ENCODE results near the gene ATF7IP.

Gene ATF7IP

GRCh38 chr12:14452865-14453264 is 87.4 kb downstream of the ATF7IP start:
- no peaks in the 10 kb centered on the region for H3K9me3 ChIP-seq (ENCODE audit: low read length)
- no peaks in the 10 kb centered on the region for H3K4me1 ChIP-seq (ENCODE audit: insufficient read depth, low read length)
- no peak overlapping the region for H3K9ac ChIP-seq (ENCODE audit: low read length)
- no peak overlapping the region for H3K27ac ChIP-seq (ENCODE audit: low read depth, low read length)
- H3K36me3 ChIP-seq (ENCODE audit: insufficient read depth, low read length): peaks cover 34% of the 10 kb centered on the region
- H3K27me3 ChIP-seq (ENCODE audit: control insufficient read depth in 1 of 2, insufficient read depth in 2 of 2, low read length in 2 of 2): no peaks in the 10 kb centered on the region
- no peak overlapping the region for H3K4me3 ChIP-seq (ENCODE audit: low read depth in 1 of 2, low read length in 2 of 2)

- Histone ChIP-seq H3K27ac (ENCODE audit: low read depth, low read length) (no peak overlapping the region), H3K36me3 (ENCODE audit: insufficient read depth, low read length) (peaks cover 25% of the 10 kb centered on the region), H3K27me3 (ENCODE audit: control insufficient read depth in 1 of 2, insufficient read depth in 2 of 2, low read length in 2 of 2) (no peaks in the 10 kb centered on the region), H3K4me3 (ENCODE audit: low read depth in 1 of 2, low read length in 2 of 2) (no peak overlapping the region), H3K9me3 (ENCODE audit: low read length) (no peaks in the 10 kb centered on the region), H3K4me1 (ENCODE audit: insufficient read depth, low read length) (no peaks in the 10 kb centered on the region), H3K9ac (ENCODE audit: low read length) (no peak overlapping the region)
Measured at GRCh38 chr12:14454098-14454907, 88.8 kb downstream of the ATF7IP start.

GRCh38 chr12:14460212-14460841 is 94.8 kb downstream of the ATF7IP start:
- H3K27ac ChIP-seq (ENCODE audit: low read depth, low read length): no peak overlapping the region
- H3K27me3 ChIP-seq (ENCODE audit: control insufficient read depth in 1 of 2, insufficient read depth in 2 of 2, low read length in 2 of 2): no peaks in the 10 kb centered on the region
- H3K36me3 ChIP-seq (ENCODE audit: insufficient read depth, low read length): peaks cover 28% of the 10 kb centered on the region
- no peak overlapping the region for H3K4me3 ChIP-seq (ENCODE audit: low read depth in 1 of 2, low read length in 2 of 2)
- no peaks in the 10 kb centered on the region for H3K9me3 ChIP-seq (ENCODE audit: low read length)
- H3K9ac ChIP-seq (ENCODE audit: low read length): no peak overlapping the region
- H3K4me1 ChIP-seq (ENCODE audit: insufficient read depth, low read length): peaks cover 5% of the 10 kb centered on the region

- H3K4me1 ChIP-seq (ENCODE audit: insufficient read depth, low read length): no peaks in the 10 kb centered on the region
- peaks cover 37% of the 10 kb centered on the region for H3K36me3 ChIP-seq (ENCODE audit: insufficient read depth, low read length)
- no peak overlapping the region for H3K9ac ChIP-seq (ENCODE audit: low read length)
- no peak overlapping the region for H3K27ac ChIP-seq (ENCODE audit: low read depth, low read length)
- no peaks in the 10 kb centered on the region for H3K27me3 ChIP-seq (ENCODE audit: control insufficient read depth in 1 of 2, insufficient read depth in 2 of 2, low read length in 2 of 2)
- no peak overlapping the region for H3K4me3 ChIP-seq (ENCODE audit: low read depth in 1 of 2, low read length in 2 of 2)
- H3K9me3 ChIP-seq (ENCODE audit: low read length): peaks cover 29% of the 10 kb centered on the region
Measured at GRCh38 chr12:14471497-14471896, 106.0 kb downstream of the ATF7IP start.

- H3K4me3 ChIP-seq (ENCODE audit: low read depth in 1 of 2, low read length in 2 of 2): no peak overlapping the region
- no peak overlapping the region for H3K9ac ChIP-seq (ENCODE audit: low read length)
- peaks cover 29% of the 10 kb centered on the region for H3K9me3 ChIP-seq (ENCODE audit: low read length)
Measured at GRCh38 chr12:14473707-14474287, 108.3 kb downstream of the ATF7IP start.

GRCh38 chr12:14479004-14479403 is 113.5 kb downstream of the ATF7IP start:
- Histone ChIP-seq H3K9me3 (ENCODE audit: low read length) (peaks cover 14% of the 10 kb centered on the region), H3K9ac (ENCODE audit: low read length) (no peak overlapping the region), H3K36me3 (ENCODE audit: insufficient read depth, low read length) (peaks cover 67% of the 10 kb centered on the region), H3K27ac (ENCODE audit: low read depth, low read length) (no peak overlapping the region), H3K27me3 (ENCODE audit: control insufficient read depth in 1 of 2, insufficient read depth in 2 of 2, low read length in 2 of 2) (no peaks in the 10 kb centered on the region), H3K4me1 (ENCODE audit: insufficient read depth, low read length) (no peaks in the 10 kb centered on the region), H3K4me3 (ENCODE audit: low read depth in 1 of 2, low read length in 2 of 2) (no peak overlapping the region)

More at GRCh38 chr12:14473707-14474287, 108.3 kb downstream of the ATF7IP start:
- no peaks in the 10 kb centered on the region for H3K4me1 ChIP-seq (ENCODE audit: insufficient read depth, low read length)
- H3K27ac ChIP-seq (ENCODE audit: low read depth, low read length): no peak overlapping the region
- H3K36me3 ChIP-seq (ENCODE audit: insufficient read depth, low read length): peaks cover 43% of the 10 kb centered on the region
- no peaks in the 10 kb centered on the region for H3K27me3 ChIP-seq (ENCODE audit: control insufficient read depth in 1 of 2, insufficient read depth in 2 of 2, low read length in 2 of 2)

GRCh38 chr12:14481201-14481600 is 115.7 kb downstream of the ATF7IP start:
- H3K9ac ChIP-seq (ENCODE audit: low read length): no peak overlapping the region
- H3K9me3 ChIP-seq (ENCODE audit: low read length): no peaks in the 10 kb centered on the region
- peaks cover 72% of the 10 kb centered on the region for H3K36me3 ChIP-seq (ENCODE audit: insufficient read depth, low read length)
- no peaks in the 10 kb centered on the region for H3K27me3 ChIP-seq (ENCODE audit: control insufficient read depth in 1 of 2, insufficient read depth in 2 of 2, low read length in 2 of 2)
- no peaks in the 10 kb centered on the region for H3K4me1 ChIP-seq (ENCODE audit: insufficient read depth, low read length)
- H3K27ac ChIP-seq (ENCODE audit: low read depth, low read length): no peak overlapping the region
- no peak overlapping the region for H3K4me3 ChIP-seq (ENCODE audit: low read depth in 1 of 2, low read length in 2 of 2)

- H3K36me3 ChIP-seq (ENCODE audit: insufficient read depth, low read length): peaks cover 72% of the 10 kb centered on the region
- H3K27me3 ChIP-seq (ENCODE audit: control insufficient read depth in 1 of 2, insufficient read depth in 2 of 2, low read length in 2 of 2): no peaks in the 10 kb centered on the region
- H3K4me3 ChIP-seq (ENCODE audit: low read depth in 1 of 2, low read length in 2 of 2): no peak overlapping the region
- H3K27ac ChIP-seq (ENCODE audit: low read depth, low read length): no peak overlapping the region
- H3K4me1 ChIP-seq (ENCODE audit: insufficient read depth, low read length): no peaks in the 10 kb centered on the region
- no peak overlapping the region for H3K9ac ChIP-seq (ENCODE audit: low read length)
- H3K9me3 ChIP-seq (ENCODE audit: low read length): no peaks in the 10 kb centered on the region
Measured at GRCh38 chr12:14482361-14482760, 116.9 kb downstream of the ATF7IP start.

GRCh38 chr12:14482886-14483285 is 117.4 kb downstream of the ATF7IP start:
- peaks cover 66% of the 10 kb centered on the region for H3K36me3 ChIP-seq (ENCODE audit: insufficient read depth, low read length)
- H3K9ac ChIP-seq (ENCODE audit: low read length): no peak overlapping the region
- H3K9me3 ChIP-seq (ENCODE audit: low read length): no peaks in the 10 kb centered on the region
- H3K4me3 ChIP-seq (ENCODE audit: low read depth in 1 of 2, low read length in 2 of 2): no peak overlapping the region
- no peak overlapping the region for H3K27ac ChIP-seq (ENCODE audit: low read depth, low read length)
- no peaks in the 10 kb centered on the region for H3K4me1 ChIP-seq (ENCODE audit: insufficient read depth, low read length)
- no peaks in the 10 kb centered on the region for H3K27me3 ChIP-seq (ENCODE audit: control insufficient read depth in 1 of 2, insufficient read depth in 2 of 2, low read length in 2 of 2)

GRCh38 chr12:14495326-14495725 is 129.8 kb downstream of the ATF7IP start:
- H3K4me1 ChIP-seq (ENCODE audit: insufficient read depth, low read length): no peaks in the 10 kb centered on the region
- H3K36me3 ChIP-seq (ENCODE audit: insufficient read depth, low read length): peaks cover 70% of the 10 kb centered on the region
- no peak overlapping the region for H3K4me3 ChIP-seq (ENCODE audit: low read depth in 1 of 2, low read length in 2 of 2)
- no peaks in the 10 kb centered on the region for H3K9me3 ChIP-seq (ENCODE audit: low read length)
- H3K27me3 ChIP-seq (ENCODE audit: control insufficient read depth in 1 of 2, insufficient read depth in 2 of 2, low read length in 2 of 2): no peaks in the 10 kb centered on the region
- H3K27ac ChIP-seq (ENCODE audit: low read depth, low read length): no peak overlapping the region
- H3K9ac ChIP-seq (ENCODE audit: low read length): no peak overlapping the region

GRCh38 chr12:14505626-14506596 is 140.4 kb downstream of the ATF7IP start:
- H3K36me3 ChIP-seq (ENCODE audit: insufficient read depth, low read length): peaks cover 11% of the 10 kb centered on the region
- H3K4me1 ChIP-seq (ENCODE audit: insufficient read depth, low read length): no peaks in the 10 kb centered on the region
- H3K27me3 ChIP-seq (ENCODE audit: control insufficient read depth in 1 of 2, insufficient read depth in 2 of 2, low read length in 2 of 2): no peaks in the 10 kb centered on the region
- no peak overlapping the region for H3K27ac ChIP-seq (ENCODE audit: low read depth, low read length)
- H3K4me3 ChIP-seq (ENCODE audit: low read depth in 1 of 2, low read length in 2 of 2): no peak overlapping the region
- H3K9ac ChIP-seq (ENCODE audit: low read length): no peak overlapping the region
- H3K9me3 ChIP-seq (ENCODE audit: low read length): no peaks in the 10 kb centered on the region
